Measurements from ENCODE around the gene GLI2.

GRCh38 chr2:120738786-120739437 lies 3.2 kb downstream of the GLI2 start:
- TF ChIP-seq ZNF441 (CRISPR knock-in tag; IDR thresholded peaks at IDR 0.05; ENCODE audit: borderline replicate concordance): no peak
- TF ChIP-seq CC2D1A (CRISPR knock-in tag; IDR thresholded peaks at IDR 0.05): no peak
- no peak for TF ChIP-seq SOX5 (CRISPR knock-in tag; IDR thresholded peaks at IDR 0.05; ENCODE audit: borderline replicate concordance)
- TF ChIP-seq, protein P1, sequence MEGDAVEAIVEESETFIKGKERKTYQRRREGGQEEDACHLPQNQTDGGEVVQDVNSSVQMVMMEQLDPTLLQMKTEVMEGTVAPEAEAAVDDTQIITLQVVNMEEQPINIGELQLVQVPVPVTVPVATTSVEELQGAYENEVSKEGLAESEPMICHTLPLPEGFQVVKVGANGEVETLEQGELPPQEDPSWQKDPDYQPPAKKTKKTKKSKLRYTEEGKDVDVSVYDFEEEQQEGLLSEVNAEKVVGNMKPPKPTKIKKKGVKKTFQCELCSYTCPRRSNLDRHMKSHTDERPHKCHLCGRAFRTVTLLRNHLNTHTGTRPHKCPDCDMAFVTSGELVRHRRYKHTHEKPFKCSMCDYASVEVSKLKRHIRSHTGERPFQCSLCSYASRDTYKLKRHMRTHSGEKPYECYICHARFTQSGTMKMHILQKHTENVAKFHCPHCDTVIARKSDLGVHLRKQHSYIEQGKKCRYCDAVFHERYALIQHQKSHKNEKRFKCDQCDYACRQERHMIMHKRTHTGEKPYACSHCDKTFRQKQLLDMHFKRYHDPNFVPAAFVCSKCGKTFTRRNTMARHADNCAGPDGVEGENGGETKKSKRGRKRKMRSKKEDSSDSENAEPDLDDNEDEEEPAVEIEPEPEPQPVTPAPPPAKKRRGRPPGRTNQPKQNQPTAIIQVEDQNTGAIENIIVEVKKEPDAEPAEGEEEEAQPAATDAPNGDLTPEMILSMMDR (CRISPR knock-in tag; IDR thresholded peaks at IDR 0.05): no peak
